NCI-H2227 (cell line): ENCODE data around the gene TREH.
A peak's percentile ranks its signal among the peaks of the same experiment; 100 is the strongest.

Source experiments
- DNase-seq: peaks from one replicate; lab custom pipeline; 2025; ENCODE audit not compliant: unreplicated experiment; lab: John Stamatoyannopoulos, UW

TREH gene

GRCh38 chr11:118650366-118650765 is 29.1 kb downstream of the TREH start:
- no peak for DNase-seq

- no peak for DNase-seq
Observed at GRCh38 chr11:118649941-118650340, 29.5 kb downstream of the TREH start.

GRCh38 chr11:118648291-118648690 is 31.2 kb downstream of the TREH start:
- no peak for DNase-seq

- no peak for DNase-seq
Observed at GRCh38 chr11:118646393-118646792, 33.1 kb downstream of the TREH start.

GRCh38 chr11:118645066-118645715 is 34.3 kb downstream of the TREH start:
- no peak for DNase-seq

GRCh38 chr11:118644496-118644895 is 35.0 kb downstream of the TREH start:
- no peak for DNase-seq

- DNase-seq = no peak
Observed at GRCh38 chr11:118643995-118644345, 35.5 kb downstream of the TREH start.

- DNase-seq = no peak
Observed at GRCh38 chr11:118643142-118643994, 36.1 kb downstream of the TREH start.

- DNase-seq = no peak
Observed at GRCh38 chr11:118641397-118642019, 37.9 kb downstream of the TREH start.

GRCh38 chr11:118640332-118641154 is 38.9 kb downstream of the TREH start:
- no peak for DNase-seq

GRCh38 chr11:118639899-118640298 is 39.6 kb downstream of the TREH start:
- DNase-seq = no peak

GRCh38 chr11:118638726-118639125 is 40.7 kb downstream of the TREH start:
- DNase-seq = no peak

- no peak for DNase-seq
Observed at GRCh38 chr11:118636569-118637290, 42.7 kb downstream of the TREH start.

GRCh38 chr11:118635642-118636041 is 43.8 kb downstream of the TREH start:
- DNase-seq = peak; percentile 36

- DNase-seq = peak; percentile 55
Observed at GRCh38 chr11:118635237-118635591, 44.2 kb downstream of the TREH start.

- DNase-seq = peak; percentile 86
Observed at GRCh38 chr11:118634431-118635236, 44.8 kb downstream of the TREH start.

GRCh38 chr11:118633979-118634378 is 45.5 kb downstream of the TREH start:
- no peak for DNase-seq

- DNase-seq = no peak
Observed at GRCh38 chr11:118633319-118633690, 46.1 kb downstream of the TREH start.

GRCh38 chr11:118632577-118633318 is 46.7 kb downstream of the TREH start:
- no peak for DNase-seq
